ENCODE data around the gene PARP9.
"Not testable (repeated sequence)": the region's sequence is repeated elsewhere in the genome, so short reads cannot be mapped to it uniquely, and the experiment has no call there.

Gene PARP9

DNA sequence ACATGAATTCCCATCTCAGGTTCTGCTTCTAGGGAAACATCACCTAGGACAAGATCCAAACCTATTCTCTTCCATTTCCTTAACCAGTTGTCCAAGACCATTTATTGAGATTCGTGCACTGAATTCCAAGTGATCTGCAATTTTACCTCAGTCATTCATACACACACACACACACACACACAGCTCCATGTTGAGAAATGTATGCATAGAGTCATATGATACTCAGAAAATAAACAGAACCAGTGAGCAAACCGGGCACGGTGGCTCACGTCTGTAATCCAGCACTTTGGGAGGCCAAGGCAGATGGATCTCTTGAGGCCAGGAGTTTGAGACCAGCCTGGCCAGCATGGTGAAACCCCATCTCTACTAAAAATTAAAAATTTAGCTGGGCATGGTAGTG is 43.2 kb downstream of the PARP9 start:
- no peak for DNase-seq (ENCODE audit: low read depth)

DNA sequence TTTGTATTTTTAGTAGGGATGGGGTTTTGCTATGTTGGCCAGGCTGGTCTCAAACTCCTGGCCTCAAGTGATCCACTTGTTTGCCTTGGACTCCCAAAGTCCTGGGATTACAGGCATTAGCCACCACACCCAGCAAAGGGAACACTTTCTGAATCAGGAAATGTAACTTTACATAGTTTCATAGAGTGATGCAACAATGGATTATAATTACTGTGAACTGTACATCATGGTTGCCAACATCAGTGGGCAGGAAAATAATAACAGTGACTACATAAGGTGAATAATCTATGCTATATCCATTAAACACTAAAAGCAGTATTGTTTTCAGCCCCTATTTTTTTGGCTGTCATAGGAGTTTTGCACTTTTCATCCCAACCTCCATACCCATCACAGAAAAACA is 44.4 kb downstream of the PARP9 start:
- no peak for DNase-seq (ENCODE audit: low read depth)

GRCh38 chr3:122516846-122517360 is 47.2 kb downstream of the PARP9 start:
- no peak for DNase-seq (ENCODE audit: low read depth)

- DNase-seq (ENCODE audit: low read depth): no peak
Observed at GRCh38 chr3:122515870-122516269, 48.2 kb downstream of the PARP9 start.

DNA sequence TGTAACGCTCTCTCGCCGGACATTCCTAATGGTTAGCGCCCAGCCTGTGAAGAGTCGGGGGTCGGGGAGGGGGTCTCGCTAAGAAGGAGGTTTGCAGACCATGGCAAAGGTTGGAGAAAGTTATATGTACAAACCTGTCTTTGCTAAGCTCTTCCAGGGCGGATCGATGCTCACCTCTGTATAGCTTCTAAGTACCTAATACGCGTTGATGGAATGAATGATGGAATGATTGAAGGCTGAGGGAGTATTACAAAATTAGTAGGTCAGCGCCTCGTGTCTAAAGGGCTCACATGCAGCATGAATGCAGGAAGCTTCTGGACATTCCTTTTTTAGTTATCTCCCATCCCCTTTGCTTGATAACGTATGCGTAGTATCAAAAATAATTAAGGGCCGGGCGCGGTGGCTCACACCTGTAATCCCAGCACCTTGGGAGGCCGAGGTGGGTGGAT is 49.1 kb downstream of the PARP9 start:
- DNase-seq (ENCODE audit: low read depth): no peak

GRCh38 chr3:122514123-122515019 is 49.7 kb downstream of the PARP9 start, which contains the start of gene KPNA1:
Gene KPNA1 (minus strand): TSS chr3:122514939. CDS start chr3:122496565, 18,374 bp downstream.
- peak; percentile 84 for DNase-seq (ENCODE audit: low read depth)

GRCh38 chr3:122513386-122514122 is 50.5 kb downstream of the PARP9 start:
- no peak for DNase-seq (ENCODE audit: low read depth)

DNA sequence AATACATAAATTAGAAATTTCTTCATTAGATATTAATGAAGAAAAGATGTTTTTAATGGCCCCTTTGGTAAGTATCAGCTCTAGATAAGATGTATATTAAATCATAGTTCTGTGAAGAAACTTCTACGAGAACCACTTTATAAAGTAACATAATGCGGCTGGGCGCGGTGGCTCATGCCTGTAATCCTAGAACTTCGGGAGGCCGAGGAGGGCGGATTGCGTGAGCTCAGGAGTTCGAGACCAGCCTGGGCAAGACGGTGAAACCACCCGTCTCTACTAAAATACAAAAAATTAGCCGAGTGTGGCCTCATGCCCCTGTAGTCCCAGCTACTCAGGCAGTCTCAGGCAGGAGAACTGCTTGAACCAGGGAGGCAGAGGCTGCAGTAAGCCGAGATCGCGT is 51.8 kb downstream of the PARP9 start:
- DNase-seq (ENCODE audit: low read depth): no peak

- no peak for DNase-seq (ENCODE audit: low read depth)
Observed at GRCh38 chr3:122510878-122511535, 53.1 kb downstream of the PARP9 start.

DNA sequence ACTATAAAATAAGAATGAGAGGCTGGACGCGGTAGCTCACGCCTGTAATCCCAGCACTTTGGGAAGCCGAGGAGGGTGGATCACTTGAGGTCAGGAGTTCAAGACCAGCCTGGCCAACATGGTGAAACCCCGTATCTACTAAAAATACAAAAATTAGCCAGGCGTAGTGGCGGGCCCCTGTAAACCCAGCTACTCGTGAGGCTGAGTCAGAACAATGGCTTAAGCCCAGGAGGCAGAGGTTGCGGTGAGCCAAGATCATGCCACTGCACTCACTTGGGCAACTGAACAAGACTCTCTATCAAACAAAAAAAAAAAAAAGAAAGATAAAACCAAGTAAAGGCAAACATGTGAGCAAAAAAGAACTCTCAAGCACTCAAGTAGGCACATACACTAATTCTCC is 55.2 kb downstream of the PARP9 start:
- DNase-seq (ENCODE audit: low read depth): not testable (repeated sequence)

DNA sequence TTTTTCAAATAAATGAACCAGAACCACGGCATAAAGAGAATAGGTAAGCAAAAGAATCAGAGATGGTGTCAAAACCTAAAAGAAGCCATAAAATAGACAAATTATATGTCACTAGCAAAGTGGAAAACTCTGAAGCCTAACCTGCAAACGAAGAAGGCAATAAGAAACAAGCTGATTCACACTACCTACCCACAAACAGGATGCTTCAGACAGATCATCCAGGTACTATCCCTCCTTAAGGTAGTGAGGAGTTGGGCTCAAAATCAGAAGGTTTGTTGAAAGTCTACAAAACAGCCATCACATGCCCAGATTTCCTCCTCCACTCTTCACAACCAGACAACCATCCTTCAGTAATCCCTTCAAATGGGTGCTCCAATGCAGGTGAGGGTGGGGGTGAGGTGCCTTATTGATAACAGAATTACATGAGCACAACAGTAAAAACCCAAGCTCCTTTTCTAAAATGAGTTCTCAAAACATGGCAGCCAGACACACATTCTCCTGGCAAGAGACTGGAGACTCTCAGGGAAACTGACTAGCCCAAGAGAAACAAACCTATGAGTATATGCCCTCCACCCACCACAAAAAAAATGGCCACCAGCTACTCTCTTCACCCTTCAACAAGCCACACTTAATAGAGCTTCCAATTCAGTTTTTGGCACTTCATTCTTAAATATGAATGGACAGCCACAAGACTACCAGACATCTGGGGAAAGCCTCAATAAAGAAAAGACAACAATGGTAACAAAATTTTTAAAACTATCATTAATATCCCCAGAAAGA is 55.8 kb downstream of the PARP9 start:
- DNase-seq (ENCODE audit: low read depth): no peak

DNA sequence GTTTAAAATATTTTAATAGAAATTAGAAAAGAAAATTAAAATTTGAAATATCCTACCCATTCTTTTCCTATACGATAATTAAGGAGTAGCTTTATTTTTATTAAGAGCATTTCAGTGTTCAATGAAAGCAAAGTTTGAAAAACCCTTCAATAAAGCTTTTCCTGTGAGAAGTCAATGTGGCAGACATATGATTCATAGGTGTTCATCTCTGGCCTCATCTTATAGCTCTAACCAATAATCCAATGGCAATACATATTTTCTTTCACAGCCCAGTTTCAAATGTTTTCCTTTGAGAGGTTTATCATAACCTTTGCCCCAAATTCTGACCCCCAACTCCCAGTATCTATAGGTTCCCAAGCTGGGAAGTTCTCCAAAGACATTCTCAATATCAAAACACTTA is 57.6 kb downstream of the PARP9 start:
- no peak for DNase-seq (ENCODE audit: low read depth)

DNA sequence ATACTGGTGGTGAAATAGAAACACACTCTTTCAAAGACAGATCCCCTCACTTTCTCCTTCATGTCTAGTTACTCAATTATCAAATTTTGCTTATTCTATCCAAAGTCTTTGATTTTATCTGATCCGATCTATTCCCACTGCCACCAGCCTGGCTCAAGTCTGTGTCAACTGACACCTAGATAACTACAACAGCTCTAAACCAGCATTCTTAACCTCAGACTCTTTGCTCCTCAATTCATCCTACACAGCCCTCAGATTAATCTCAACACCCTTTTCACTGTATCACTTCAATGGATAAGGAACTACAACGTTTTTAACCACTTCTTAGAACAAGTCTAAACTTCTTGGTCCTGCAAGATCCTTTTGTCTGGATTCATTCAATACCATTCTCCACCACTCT is 58.4 kb downstream of the PARP9 start:
- no peak for DNase-seq (ENCODE audit: low read depth)

- no peak for DNase-seq (ENCODE audit: low read depth)
Observed at GRCh38 chr3:122502941-122503340, 61.2 kb downstream of the PARP9 start.

DNA sequence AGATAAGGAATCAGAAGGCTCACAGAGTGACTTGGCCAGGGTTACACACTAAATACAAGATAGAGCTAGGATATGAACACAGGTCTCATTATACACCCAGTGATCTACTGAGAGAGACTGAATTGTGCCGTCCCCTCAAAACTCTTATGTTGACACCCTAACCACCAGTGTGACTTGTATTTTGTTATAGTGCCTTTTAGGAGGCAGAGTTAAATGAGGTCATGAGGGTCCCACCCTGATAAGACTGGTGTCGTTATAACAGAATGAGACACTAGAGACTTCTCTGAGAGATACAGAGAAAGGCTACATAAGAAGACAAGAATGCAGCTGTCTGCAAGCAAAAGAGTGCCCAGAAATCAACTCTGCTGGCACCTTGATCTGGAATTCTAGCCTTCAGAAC is 62.0 kb downstream of the PARP9 start:
- DNase-seq (ENCODE audit: low read depth): no peak

DNA sequence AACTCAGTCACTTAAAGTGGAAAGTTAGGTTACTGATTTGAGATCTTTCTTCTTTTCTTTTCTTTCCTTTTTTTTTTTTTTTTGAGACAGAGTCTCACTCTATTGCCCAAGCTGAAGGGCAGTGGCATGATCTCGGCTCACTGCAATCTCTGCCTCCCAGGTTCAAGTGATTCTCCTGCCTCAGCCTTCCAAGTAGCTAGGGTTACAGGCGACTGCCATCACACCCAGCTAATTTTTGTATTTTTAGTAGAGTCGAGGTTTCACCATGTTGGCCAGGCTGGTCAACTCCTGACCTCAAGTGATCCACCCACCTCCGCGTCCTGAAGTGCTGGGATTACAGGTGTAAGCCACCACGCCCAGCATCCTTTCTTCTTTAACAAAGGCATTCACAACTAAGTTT is 63.1 kb downstream of the PARP9 start:
- DNase-seq (ENCODE audit: low read depth): not testable (repeated sequence)

DNA sequence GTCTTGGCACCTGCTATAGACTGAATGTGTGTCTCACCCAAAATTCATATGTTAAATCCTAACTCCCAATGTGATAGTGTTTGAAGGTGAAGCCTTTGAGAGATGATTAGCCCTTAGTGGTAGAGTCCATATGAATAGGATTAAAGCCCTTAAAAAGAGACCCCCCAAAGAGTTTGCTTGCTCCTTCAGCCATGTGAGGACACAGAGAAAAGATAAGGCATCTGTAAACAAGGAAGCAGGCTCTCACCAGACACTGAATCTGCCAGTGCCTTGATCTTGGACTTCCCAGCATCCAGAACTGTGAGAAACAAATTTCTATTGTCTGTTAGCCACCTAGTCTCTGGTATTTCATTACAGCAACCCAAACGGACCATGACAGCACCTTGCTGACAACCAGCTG is 65.9 kb downstream of the PARP9 start:
- no peak for DNase-seq (ENCODE audit: low read depth)

DNA sequence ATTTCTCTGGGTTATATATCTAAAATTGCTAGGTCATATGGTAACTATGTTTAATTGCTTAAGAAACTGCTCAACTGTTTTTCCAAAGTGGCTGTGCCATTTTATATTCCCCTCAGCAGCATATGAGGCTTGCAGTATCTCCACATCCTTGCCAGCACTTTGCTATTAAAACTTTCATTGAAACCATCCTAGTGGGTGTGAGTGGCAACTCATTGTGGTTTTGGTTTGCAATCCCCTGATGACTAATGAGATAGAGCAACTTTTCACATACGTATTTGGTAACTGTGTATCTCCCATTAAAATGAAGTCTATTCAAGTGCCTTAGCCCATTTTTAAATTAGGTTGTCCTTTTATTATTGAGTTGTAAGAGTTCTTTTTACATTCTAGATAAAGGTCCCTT is 66.7 kb downstream of the PARP9 start:
- peak; percentile 30 for DNase-seq (ENCODE audit: low read depth)

DNA sequence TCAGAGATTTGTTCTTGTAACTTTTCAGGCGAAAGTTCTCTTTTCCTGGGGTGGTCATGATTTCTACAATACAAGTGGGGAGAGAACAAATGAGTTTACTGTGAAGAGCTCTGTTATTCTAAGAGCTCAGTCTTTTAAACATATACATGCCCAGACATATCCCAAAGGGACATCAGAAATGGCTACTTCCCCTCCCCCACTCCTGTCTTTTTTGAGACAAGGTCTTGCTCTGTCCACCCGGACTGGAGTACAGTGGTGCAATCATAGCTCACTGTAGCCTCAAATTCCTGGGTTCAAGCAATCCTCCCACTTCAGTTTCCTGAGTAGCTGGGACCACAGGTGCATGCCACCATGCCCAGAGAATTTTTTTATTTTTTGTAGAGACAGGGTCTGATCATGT is 67.6 kb downstream of the PARP9 start:
- DNase-seq (ENCODE audit: low read depth): no peak

- DNase-seq (ENCODE audit: low read depth): no peak
Observed at GRCh38 chr3:122493296-122493695, 70.8 kb downstream of the PARP9 start.

DNA sequence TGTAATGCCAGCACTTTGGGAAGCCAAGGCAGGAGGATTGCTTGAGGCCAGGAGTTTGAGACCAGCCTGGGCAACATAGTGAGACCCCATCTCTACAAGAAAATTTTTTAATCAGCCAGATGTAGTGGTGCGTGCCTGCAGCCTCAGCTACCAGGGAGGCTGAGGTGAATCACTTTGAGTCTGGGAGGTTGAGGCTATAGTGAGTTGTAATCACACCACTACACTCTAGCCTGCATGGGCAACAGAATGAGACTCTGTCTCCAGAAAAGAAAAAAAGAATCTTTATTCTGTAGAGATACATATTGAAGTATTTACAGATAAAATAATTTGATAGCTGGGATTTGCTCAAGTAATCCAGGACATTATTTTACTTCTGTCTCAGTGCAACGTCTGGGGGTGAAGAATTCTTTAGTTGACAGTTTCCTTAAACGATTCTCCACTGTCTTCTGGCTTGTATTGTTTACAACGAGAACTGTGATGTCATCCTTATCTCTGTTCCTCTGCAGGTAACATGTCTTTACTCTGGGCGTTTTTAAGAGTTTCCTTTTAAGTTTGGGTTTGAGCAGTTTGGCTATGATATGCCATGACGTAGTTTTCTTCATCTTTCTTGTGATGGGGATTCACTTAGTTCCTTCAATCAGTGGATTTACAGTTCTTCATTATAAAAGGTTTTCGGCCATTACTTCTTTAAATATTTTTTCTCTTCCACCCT is 75.7 kb downstream of the PARP9 start:
- no peak for DNase-seq (ENCODE audit: low read depth)
